ENCODE measurements around the gene TNFRSF1B.

DNA sequence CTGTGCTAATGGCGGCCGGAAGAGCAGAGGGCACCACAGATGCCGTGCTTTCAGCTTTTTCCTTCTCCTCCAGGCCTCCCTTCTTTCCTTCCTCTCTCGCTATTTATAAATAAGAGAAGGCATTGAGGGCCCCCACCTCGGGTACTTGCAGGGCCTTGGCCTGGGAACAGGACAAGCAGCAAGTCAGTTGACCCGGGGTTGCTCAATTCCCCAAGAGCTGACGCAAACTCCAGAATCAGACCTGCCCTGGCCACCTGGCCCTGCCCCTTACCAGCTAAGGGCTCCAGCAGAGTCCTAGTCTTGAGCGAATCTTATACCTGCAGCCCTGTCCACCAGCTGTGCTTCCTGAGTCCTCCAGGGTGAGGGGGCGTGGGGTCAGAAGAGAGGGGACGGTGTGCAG, 13.5 kb downstream of the TNFRSF1B start:
- TF ChIP-seq, protein P1, sequence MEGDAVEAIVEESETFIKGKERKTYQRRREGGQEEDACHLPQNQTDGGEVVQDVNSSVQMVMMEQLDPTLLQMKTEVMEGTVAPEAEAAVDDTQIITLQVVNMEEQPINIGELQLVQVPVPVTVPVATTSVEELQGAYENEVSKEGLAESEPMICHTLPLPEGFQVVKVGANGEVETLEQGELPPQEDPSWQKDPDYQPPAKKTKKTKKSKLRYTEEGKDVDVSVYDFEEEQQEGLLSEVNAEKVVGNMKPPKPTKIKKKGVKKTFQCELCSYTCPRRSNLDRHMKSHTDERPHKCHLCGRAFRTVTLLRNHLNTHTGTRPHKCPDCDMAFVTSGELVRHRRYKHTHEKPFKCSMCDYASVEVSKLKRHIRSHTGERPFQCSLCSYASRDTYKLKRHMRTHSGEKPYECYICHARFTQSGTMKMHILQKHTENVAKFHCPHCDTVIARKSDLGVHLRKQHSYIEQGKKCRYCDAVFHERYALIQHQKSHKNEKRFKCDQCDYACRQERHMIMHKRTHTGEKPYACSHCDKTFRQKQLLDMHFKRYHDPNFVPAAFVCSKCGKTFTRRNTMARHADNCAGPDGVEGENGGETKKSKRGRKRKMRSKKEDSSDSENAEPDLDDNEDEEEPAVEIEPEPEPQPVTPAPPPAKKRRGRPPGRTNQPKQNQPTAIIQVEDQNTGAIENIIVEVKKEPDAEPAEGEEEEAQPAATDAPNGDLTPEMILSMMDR (conservative IDR thresholded peaks at IDR 0.05; ENCODE audit: low read depth, low read length) = no peak
- TF ChIP-seq EZH2 (IDR thresholded peaks at IDR 0.05; ENCODE audit: borderline replicate concordance, low read depth, low read length, poor library complexity, severe bottlenecking) = no peak
